Transverse colon (tissue), 4 donors: Measurements from ENCODE around the gene FAM47A. TPM values are rescaled to one million over a fixed set of nuclear protein-coding genes. Genes with fewer than 3 reads are reported as not detected.

Experiments
- DNase-seq: peaks from one replicate; pipeline ENCODE4 v3.0.0-alpha.2; 2019
- H3K27ac ChIP-seq, 4 donors: fragments of 200-600 bp; sonication (generic); 2 replicates each; pipeline ENCODE4 v1.5.1; 2016 to 2018; ENCODE audit warnings: inconsistent platforms in 4 of 4
- H3K27me3 ChIP-seq: fragments of 200-600 bp; sonication (generic); 2 replicates; pipeline ENCODE4 v1.5.1; 2017; ENCODE audit warnings: inconsistent platforms
- H3K36me3 ChIP-seq, 4 donors: fragments of 200-600 bp; sonication (generic); 2 replicates each; pipeline ENCODE4 v1.5.1; 2017 to 2019; ENCODE audit warnings: inconsistent platforms in 4 of 4
- H3K4me1 ChIP-seq, 4 donors: fragments of 200-600 bp; sonication (generic); 2 replicates each; pipeline ENCODE4 v1.5.1; 2017 to 2020; ENCODE audit warnings: inconsistent platforms in 4 of 4
- H3K4me3 ChIP-seq, 4 donors: fragments of 200-600 bp; sonication (generic); 1 replicate in 1 of 4; 2 replicates in 3 of 4; pipeline versions ENCODE4 v1.5.1 to v1.6.1; 2017 to 2019; ENCODE audit warnings: inconsistent platforms in 4 of 4
- H3K9me3 ChIP-seq, 2 donors: fragments of 200-600 bp; sonication (generic); 2 replicates each; pipeline ENCODE4 v1.5.1; 2017 to 2019; ENCODE audit warnings: inconsistent platforms in 2 of 2
- CTCF ChIP-seq, 5 experiments: fragments of 200-600 bp in 3 of 5; fragments of 450-650 bp in 2 of 5; sonication (generic) in 3 of 5; IDR thresholded peaks; 1 replicate in 2 of 5; 2 replicates in 3 of 5; pipeline ENCODE4 v1.5.1; 2016 to 2017; ENCODE audit warnings: antibody characterized with exemption in 5 of 5, inconsistent platforms in 3 of 5, mild to moderate bottlenecking in 2 of 5, moderate library complexity in 1 of 5
- EP300 ChIP-seq: sonication (generic); formaldehyde crosslinking; IDR thresholded peaks from one replicate; pipeline ENCODE4 v1.6.1; 2017; ENCODE audit warnings: antibody characterized with exemption, low read depth
- POLR2A ChIP-seq: fragments of 450-650 bp; IDR thresholded peaks from one replicate; pipeline ENCODE4 v1.6.1; 2016; ENCODE audit warnings: antibody characterized with exemption, mild to moderate bottlenecking, moderate library complexity
- POLR2AphosphoS5 ChIP-seq, 3 donors: sonication (generic); formaldehyde crosslinking; IDR thresholded peaks; one replicate each; pipeline ENCODE4 v1.6.1; 2016; ENCODE audit warnings: antibody characterized with exemption in 3 of 3
- WGBS, 2 donors: methylation state at CpG; one replicate each; pipeline ENCODE4 v1.1.5; 2018; ENCODE audit warnings: low coverage in 1 of 2; 5-methylcytosine and 5-hydroxymethylcytosine counted together
- in situ Hi-C, 4 donors: fragments of 200-750 bp; cut with MboI; loops; one replicate each; pipeline versions ENCODE4 v1.15.0 to v1.15.1; 2017; ENCODE audit warnings: low sequenced_read_pairs in 3 of 4, low pct_ligation_motif_present in 1 of 4, low pct_unique_long_range_greater_than_20kb in 1 of 4
- intact Hi-C: fragments of 100-400 bp; cut with DNase I; formaldehyde crosslinking; loops from one replicate; pipeline ENCODE4 v1.15.1; 2023; ENCODE audit warnings: low total_unique reads
- total RNA-seq, 4 donors: library from RNA; depleted of rRNA; stranded (reverse); fragments of >200 nt; gene quantifications; one replicate each; pipeline ENCODE4 v1.1.0, GENCODE V29; 2016

Gene FAM47A
- total RNA-seq, 4 donors from 2014 or later = not detected

- Histone ChIP-seq H3K27me3 (no peaks in the 10 kb centered on the region), H3K9me3 (no peaks in the 10 kb centered on the region), H3K4me1 (no peaks in the 10 kb centered on the region), H3K36me3 (no peaks in the 10 kb centered on the region), H3K4me3 (no peak overlapping the region), H3K27ac (no peak overlapping the region)
- in situ Hi-C loops = no loop called here
- intact Hi-C loops = no loop called here
- WGBS, 2 donors = 36 to 100% methylated on average over 1 of the region's 1 CpG
- DNase-seq = no peak
- TF ChIP-seq POLR2AphosphoS5 (IDR thresholded peaks at IDR 0.05) = no peak
- no peak for TF ChIP-seq POLR2A
- no peak for TF ChIP-seq CTCF (IDR thresholded peaks at IDR 0.05)
- no peak for TF ChIP-seq EP300
Measured at GRCh38 chrX:34140816-34141215, 8.7 kb upstream of the FAM47A start.

DNA sequence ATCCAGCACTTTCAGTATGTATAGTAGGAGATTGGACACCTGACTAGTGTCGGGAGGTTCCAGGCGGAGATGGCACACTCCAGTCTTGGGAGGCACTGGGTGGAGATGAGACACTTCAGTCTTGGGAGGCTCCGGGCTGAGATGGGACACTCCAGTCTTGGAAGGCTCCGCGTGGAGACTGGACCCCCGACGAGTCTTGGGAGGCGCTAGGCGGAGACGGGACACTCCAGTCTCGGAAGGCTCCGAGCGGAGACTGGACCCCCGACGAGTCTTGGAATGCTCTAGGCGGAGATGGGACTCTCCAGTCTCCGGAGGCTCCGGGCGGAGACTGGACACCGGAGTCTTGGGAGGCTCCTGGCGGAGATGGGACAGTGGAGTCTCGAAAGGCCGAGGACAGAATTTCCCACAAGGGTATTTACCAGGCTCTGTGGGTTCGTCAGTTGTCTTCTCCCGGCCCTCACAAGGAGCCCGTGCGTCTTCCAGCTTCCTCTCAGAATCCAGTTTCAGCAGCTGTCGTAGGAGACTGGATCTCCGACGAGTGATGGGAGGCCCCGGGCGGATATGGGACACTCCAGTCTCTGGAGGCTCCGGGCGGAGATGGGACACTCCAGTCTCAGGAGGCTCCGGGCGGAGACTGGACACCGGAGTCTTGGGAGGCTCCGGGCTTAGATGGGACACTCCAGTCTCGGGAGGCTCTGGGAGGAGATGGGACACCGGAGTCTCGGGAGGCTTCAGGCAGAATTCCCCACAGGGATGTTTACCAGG lies 952 bp downstream of the FAM47A start:
- Histone ChIP-seq H3K9me3 (no peaks in the 10 kb centered on the region), H3K4me1 (no peaks in the 10 kb centered on the region), H3K27ac (no peak overlapping the region), H3K27me3 (no peaks in the 10 kb centered on the region), H3K4me3 (no peak overlapping the region), H3K36me3 (no peaks in the 10 kb centered on the region)
- DNase-seq = no peak
- 95% methylated on average over 41 of the region's 41 CpGs; no CpG with 5 or more reads in 1 of the 2 donors for WGBS, 2 donors
- TF ChIP-seq POLR2AphosphoS5 (IDR thresholded peaks at IDR 0.05) (no peak), EP300 (no peak), POLR2A (no peak), CTCF (IDR thresholded peaks at IDR 0.05) (no peak)
- intact Hi-C loops (no loop called here), in situ Hi-C loops (no loop called here)

GRCh38 chrX:34130501-34130900 lies 1.6 kb downstream of the FAM47A start:
- no peaks in the 10 kb centered on the region for H3K9me3 ChIP-seq
- TF ChIP-seq POLR2AphosphoS5 (IDR thresholded peaks at IDR 0.05) (no peak), POLR2A (no peak), EP300 (no peak), CTCF (IDR thresholded peaks at IDR 0.05) (no peak)
- in situ Hi-C loops = no loop called here
- no peak overlapping the region for H3K27ac ChIP-seq
- no peak for DNase-seq
- H3K36me3 ChIP-seq = no peaks in the 10 kb centered on the region
- no peak overlapping the region for H3K4me3 ChIP-seq
- 91% methylated on average over 29 of the region's 29 CpGs; no CpG with 5 or more reads in 1 of the 2 donors for WGBS, 2 donors
- H3K4me1 ChIP-seq = no peaks in the 10 kb centered on the region
- intact Hi-C loops = no loop called here
- H3K27me3 ChIP-seq = no peaks in the 10 kb centered on the region

DNA sequence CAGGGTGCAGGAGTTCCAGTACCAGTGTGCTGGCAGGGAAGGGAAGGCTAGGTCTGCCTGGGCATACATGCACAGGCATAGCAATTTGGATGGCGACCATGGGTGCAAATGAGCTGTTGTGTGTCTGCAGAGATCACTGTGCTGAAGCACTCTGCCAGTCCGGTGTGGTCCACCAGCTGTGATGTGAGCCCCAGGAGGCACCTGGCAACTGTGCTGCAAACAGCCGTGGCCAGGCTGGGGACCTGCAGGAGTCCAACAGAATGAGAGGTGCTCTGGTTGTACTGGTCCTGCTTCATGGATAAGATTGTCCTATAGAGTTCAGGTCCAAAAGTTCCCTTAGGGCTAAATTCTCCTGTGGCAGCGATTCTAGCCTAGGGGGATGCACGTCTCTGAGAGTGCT lies 6.1 kb downstream of the FAM47A start:
- H3K9me3 ChIP-seq = no peaks in the 10 kb centered on the region
- H3K27ac ChIP-seq = no peak overlapping the region
- intact Hi-C loops (no loop called here), in situ Hi-C loops (no loop called here)
- H3K27me3 ChIP-seq = no peaks in the 10 kb centered on the region
- DNase-seq = no peak
- no peaks in the 10 kb centered on the region for H3K36me3 ChIP-seq
- TF ChIP-seq POLR2A (no peak), POLR2AphosphoS5 (IDR thresholded peaks at IDR 0.05) (no peak)
- no peak overlapping the region for H3K4me3 ChIP-seq
- H3K4me1 ChIP-seq = no peaks in the 10 kb centered on the region
- WGBS, 2 donors = 76% methylated on average over 5 of the region's 5 CpGs; no CpG with 5 or more reads in 1 of the 2 donors
